Esophagus squamous epithelium (tissue), 5 donors: ENCODE data around the gene FAM107B. TPM values are rescaled to one million over a fixed set of nuclear protein-coding genes. Genes with fewer than 3 reads are reported as not detected.

Experiments
- DNase-seq: peaks from one replicate; lab custom pipeline; 2025; lab: John Stamatoyannopoulos, UW
- H3K27ac ChIP-seq, 4 donors: fragments of 200-600 bp; sonication (generic); one replicate each; pipeline ENCODE4 v1.5.1; 2016 to 2019; ENCODE audit warnings: mild to moderate bottlenecking in 1 of 4
- H3K27me3 ChIP-seq, 4 donors: fragments of 200-600 bp; sonication (generic); 1 replicate in 3 of 4; 2 replicates in 1 of 4; pipeline versions ENCODE4 v1.5.1 to v1.6.0; 2017 to 2021; ENCODE audit warnings: antibody characterized with exemption in 1 of 4
- H3K36me3 ChIP-seq, 3 donors: fragments of 200-600 bp; sonication (generic); one replicate each; pipeline ENCODE4 v1.5.1; 2016 to 2019
- H3K4me1 ChIP-seq, 3 donors: fragments of 200-600 bp; sonication (generic); one replicate each; pipeline ENCODE4 v1.5.1; 2017 to 2019
- H3K4me3 ChIP-seq, 4 donors: fragments of 200-600 bp; sonication (generic); 1 replicate in 3 of 4; 2 replicates in 1 of 4; pipeline ENCODE4 v1.5.1; 2016 to 2019; ENCODE audit warnings: mild to moderate bottlenecking in 2 of 4, moderate library complexity in 1 of 4
- H3K9me3 ChIP-seq, 3 donors: fragments of 200-600 bp; sonication (generic); one replicate each; pipeline ENCODE4 v1.5.1; 2016 to 2019
- CTCF ChIP-seq, 6 experiments: fragments of 450-650 bp in 4 of 6; fragments of 200-600 bp in 2 of 6; sonication (generic) in 2 of 6; IDR thresholded peaks; one replicate each; pipeline ENCODE4 v1.5.1; 2016 to 2019; ENCODE audit warnings: antibody characterized with exemption in 6 of 6, mild to moderate bottlenecking in 4 of 6, moderate library complexity in 4 of 6
- POLR2A ChIP-seq, 4 donors: fragments of 450-650 bp; IDR thresholded peaks; one replicate each; pipeline ENCODE4 v1.6.1; 2017; ENCODE audit warnings: antibody characterized with exemption in 4 of 4, mild to moderate bottlenecking in 4 of 4, moderate library complexity in 3 of 4
- WGBS, 2 donors: methylation state at CpG; one replicate each; pipeline ENCODE4 v1.1.5; 2018; 5-methylcytosine and 5-hydroxymethylcytosine counted together
- intact Hi-C: fragments of 100-400 bp; cut with DNase I; formaldehyde crosslinking; loops from one replicate; pipeline ENCODE4 v1.15.0; 2022
- total RNA-seq, 4 donors: library from RNA; depleted of rRNA; stranded (reverse); fragments of >200 nt; gene quantifications; one replicate each; pipeline ENCODE4 v1.1.0, GENCODE V29; 2016
- donor health status: DM: yes; HTN: yes; CAD: no.

Gene FAM107B
- total RNA-seq, 4 donors from 2014 or later = 6.7 to 17.0 (median 12.9) TPM

GRCh38 chr10:14611968-14612693 lies 162.6 kb downstream of the FAM107B start:
- TF ChIP-seq POLR2A (IDR thresholded peaks at IDR 0.05) (no peak), CTCF (IDR thresholded peaks at IDR 0.05) (no peak)
- Histone ChIP-seq H3K4me1 (peaks cover 0 to 7% (median 4%) of the 10 kb centered on the region in 3 donors), H3K27ac (no peak overlapping the region), H3K4me3 (no peak overlapping the region), H3K36me3 (no peaks in the 10 kb centered on the region), H3K9me3 (no peaks in the 10 kb centered on the region), H3K27me3 (no peaks in the 10 kb centered on the region)
- intact Hi-C loops = no loop called here
- DNase-seq = no peak
- whole genome bisulfite sequencing, 2 donors = 5 to 12% methylated on average over 2 of the region's 2 CpGs

- intact Hi-C loops = no loop called here
Observed at GRCh38 chr10:14609178-14609577, 165.5 kb downstream of the FAM107B start.

GRCh38 chr10:14608381-14609001 lies 166.2 kb downstream of the FAM107B start:
- Histone ChIP-seq H3K27me3 (no peaks in the 10 kb centered on the region), H3K4me1 (peaks cover 6 to 18% (median 9%) of the 10 kb centered on the region in 3 donors), H3K9me3 (no peaks in the 10 kb centered on the region), H3K27ac (no peak overlapping the region), H3K4me3 (no peak overlapping the region), H3K36me3 (no peaks in the 10 kb centered on the region)
- intact Hi-C loops = no loop called here
- 80 to 90% methylated on average over 4 of the region's 4 CpGs for WGBS, 2 donors
- DNase-seq = no peak
- no peak for TF ChIP-seq CTCF (IDR thresholded peaks at IDR 0.05)
- TF ChIP-seq POLR2A (IDR thresholded peaks at IDR 0.05) = no peak

More at GRCh38 chr10:14609178-14609577, 165.5 kb downstream of the FAM107B start:
- Histone ChIP-seq H3K36me3 (no peaks in the 10 kb centered on the region), H3K9me3 (no peaks in the 10 kb centered on the region), H3K27ac (no peak overlapping the region), H3K4me3 (no peak overlapping the region), H3K4me1 (peaks cover 6 to 15% (median 8%) of the 10 kb centered on the region in 3 donors), H3K27me3 (no peaks in the 10 kb centered on the region)
- no peak for DNase-seq
- TF ChIP-seq CTCF (IDR thresholded peaks at IDR 0.05) = no peak
- no peak for TF ChIP-seq POLR2A (IDR thresholded peaks at IDR 0.05)
- WGBS, 2 donors = 80 to 82% methylated on average over 1 of the region's 1 CpG

- TF ChIP-seq CTCF (IDR thresholded peaks at IDR 0.05) (no peak), POLR2A (IDR thresholded peaks at IDR 0.05) (no peak)
- 81 to 100% methylated on average over 2 of the region's 2 CpGs for whole genome bisulfite sequencing, 2 donors
- peaks cover 13 to 36% (median 18%) of the 10 kb centered on the region in 3 donors for H3K4me1 ChIP-seq
- DNase-seq = no peak
- intact Hi-C loops = no loop called here
- no peak overlapping the region for H3K4me3 ChIP-seq
- H3K27me3 ChIP-seq = no peaks in the 10 kb centered on the region
- no peak overlapping the region for H3K27ac ChIP-seq
- H3K9me3 ChIP-seq = no peaks in the 10 kb centered on the region
- no peaks in the 10 kb centered on the region for H3K36me3 ChIP-seq
Observed at GRCh38 chr10:14606633-14607032, 168.1 kb downstream of the FAM107B start.
